GM21528 (cell line): ENCODE data around the gene NOL3.
"Not testable (repeated sequence)": the region's sequence is repeated elsewhere in the genome, so short reads cannot be mapped to it uniquely, and the experiment has no call there.

Experiments
- ATAC-seq: cut with Tn5 transposase; IDR thresholded peaks from one replicate; pipeline ENCODE4 v1.9.1; 2021; ENCODE audit warnings: mild to moderate bottlenecking, moderate library complexity; ENCODE audit not compliant: unreplicated experiment, low FRiP score

NOL3 gene

DNA sequence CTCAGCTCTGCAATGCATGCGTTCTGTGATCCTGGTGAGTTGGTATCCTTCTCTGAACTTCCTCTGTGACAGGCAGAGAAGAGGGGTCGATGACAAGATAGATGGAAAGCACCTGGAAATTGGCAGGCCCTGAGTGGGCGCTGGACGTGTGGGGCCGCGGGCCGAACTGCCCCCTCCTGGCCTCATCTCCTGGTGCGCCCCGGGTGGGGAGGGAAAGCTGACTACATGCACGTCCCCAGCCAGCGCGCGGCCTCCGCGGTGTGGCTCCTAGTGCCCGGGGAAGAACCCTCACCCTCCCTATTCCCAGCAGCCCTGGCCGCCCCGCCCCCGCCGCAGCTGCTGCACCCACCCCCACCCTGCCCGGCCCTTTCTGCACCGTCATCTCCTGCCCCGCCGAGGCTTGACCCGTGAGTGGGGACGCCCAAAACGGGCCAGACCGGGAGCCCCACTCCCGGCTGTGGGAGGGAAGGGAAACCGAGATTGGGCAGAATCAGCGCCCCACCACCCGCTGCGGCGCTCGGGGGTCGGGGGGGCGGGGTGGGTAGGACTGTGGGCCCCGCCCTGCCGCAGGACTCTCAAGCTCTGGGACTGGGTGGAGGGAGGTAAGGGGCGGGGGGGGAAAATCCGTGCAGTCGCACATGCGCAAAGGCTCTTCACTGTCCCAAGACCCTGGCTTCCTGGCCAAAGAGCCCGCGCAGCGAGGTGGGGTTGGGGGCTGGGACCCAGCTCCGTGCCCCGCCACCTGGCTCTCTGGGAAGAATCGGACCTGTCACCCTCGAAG, at the start of gene NOL3:
TSS of gene NOL3 (plus strand) at position 371 of the 781 bp plus-strand sequence.
- peak; percentile 39 for ATAC-seq

DNA sequence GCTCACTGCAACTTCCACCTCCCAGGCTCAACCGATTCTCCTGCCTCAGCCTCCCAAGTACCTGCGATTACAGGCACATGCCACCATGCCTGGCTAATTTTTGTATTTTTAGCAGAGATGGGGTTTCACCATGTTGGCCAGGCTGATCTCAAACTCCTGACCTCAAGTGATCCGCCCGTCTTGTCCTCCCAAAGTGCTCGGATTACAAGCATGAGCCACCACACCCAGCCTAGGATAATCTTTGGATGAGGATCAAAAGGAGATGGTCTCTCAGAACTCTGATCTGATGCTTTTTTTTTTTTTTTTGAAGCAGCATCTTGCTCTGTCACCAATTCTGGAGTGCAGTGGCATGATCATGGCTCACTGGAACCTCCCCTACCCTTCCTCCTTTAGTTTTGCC, 47.5 kb upstream of the NOL3 start:
- not testable (repeated sequence) for ATAC-seq

DNA sequence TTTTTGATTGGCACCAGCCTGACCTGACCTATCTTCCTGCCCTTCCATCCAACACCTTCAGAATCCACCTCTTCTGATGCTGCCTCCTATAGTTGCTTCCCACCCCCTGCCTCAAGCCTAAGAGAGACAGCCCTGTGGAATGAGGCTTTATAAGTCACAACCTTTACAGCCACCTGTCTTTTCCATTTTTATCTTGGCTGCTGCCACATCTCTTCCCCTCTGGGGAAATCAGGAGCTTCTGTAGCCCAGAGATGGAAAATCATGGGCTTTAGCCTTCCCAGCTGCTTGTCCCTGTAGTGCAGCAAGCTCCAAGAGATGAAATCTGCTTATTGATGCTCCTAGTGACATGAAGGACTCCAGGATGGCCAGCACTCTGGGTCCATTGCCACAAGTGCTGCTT, 41.9 kb upstream of the NOL3 start:
- ATAC-seq: no peak

DNA sequence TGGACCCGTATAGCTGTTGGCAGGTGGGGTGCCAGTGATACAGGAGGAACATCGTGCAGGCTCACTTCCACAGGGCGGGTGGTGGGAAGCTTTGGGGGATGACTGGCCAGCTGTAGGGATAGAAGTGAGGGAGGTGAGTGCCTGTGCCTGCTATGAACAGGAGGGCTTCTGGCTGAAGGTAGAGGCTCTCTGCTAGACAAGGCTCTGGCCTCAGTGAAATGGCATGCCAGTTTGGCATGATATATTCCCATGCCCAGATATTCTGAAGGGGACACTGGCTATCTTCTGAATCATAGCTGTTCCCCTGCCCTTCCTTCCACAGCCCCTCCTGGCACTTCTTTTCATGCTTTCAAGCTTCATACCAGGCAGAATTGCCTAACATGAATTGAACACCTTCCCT, 41.5 kb upstream of the NOL3 start:
- ATAC-seq: no peak

DNA sequence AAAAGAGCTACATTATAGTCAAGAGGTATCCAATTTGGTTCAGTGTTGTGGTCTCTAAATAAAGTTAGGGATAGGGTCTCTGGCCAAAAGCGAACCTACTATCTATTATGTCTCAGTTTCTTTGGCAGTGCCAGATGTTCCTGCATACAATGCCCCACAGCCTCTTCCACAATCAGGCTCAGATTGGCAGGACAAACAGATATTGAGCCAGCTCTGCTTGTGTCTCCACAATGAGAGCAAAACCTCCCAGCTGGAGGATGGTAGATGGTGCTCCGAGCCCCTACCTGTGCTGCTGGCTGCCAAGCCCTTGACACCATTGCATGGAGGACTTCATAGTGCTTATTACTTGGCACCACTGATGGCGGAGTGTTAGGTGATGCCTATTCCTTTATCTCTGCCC, 40.9 kb upstream of the NOL3 start:
- no peak for ATAC-seq

DNA sequence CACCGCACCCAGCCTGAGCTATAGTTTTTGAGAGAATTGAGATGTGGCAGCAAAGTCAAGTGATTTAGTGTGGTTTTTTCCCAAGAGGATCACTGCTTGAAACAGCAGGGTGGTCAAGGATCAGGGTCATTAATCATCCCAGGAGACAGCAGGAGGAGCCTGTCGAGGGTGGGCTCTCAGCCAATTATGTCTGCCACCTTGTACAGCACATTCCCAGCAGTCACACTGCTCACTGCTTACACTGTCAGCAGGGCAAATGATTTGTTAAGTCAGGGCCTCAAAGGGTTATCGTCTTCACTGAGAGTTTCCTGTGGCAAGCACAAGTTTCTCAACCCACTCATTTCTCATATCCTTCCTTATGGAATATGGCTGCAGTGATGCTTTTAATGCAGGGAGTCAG, 32.7 kb upstream of the NOL3 start:
- no peak for ATAC-seq

DNA sequence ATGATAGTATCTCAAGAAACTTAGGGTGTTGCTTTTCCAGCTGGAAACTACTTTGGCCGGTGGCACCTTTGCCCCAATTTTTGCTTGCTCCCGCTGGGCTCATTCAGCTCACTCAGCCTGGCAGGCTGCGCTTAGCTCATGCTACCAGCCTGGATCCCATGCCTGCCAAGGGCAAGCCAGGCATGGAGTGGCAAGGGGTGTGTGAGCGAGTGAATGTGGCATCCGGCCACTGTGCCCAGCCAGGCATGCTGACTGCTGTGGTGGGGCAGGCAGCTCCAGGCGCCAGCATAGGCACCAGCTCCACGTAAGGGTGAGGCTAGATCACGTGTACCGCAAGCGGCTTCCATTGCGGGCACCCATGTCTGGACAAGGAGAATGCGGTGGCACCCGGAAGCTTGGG, 28.9 kb upstream of the NOL3 start:
- no peak for ATAC-seq

DNA sequence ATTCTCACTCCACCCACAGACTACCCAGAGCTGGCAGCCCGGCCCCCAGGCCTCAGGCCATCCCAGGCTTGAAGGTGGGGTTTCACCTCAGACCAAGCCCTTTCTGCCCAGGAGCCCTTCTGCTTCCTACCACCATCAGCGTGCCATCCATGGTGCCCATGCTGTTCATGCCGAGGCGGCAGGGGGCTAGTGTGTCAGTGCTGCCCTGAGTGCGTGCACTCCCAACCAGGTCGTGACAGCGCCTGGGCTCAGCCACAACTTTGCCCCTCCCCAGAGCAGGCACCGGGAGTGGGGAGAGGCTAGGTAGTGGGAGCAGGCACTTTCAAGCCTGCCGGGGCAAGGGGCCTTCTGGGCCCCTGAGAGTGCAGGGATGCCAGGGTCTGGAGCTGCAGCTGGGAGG, 28.0 kb upstream of the NOL3 start:
- no peak for ATAC-seq

DNA sequence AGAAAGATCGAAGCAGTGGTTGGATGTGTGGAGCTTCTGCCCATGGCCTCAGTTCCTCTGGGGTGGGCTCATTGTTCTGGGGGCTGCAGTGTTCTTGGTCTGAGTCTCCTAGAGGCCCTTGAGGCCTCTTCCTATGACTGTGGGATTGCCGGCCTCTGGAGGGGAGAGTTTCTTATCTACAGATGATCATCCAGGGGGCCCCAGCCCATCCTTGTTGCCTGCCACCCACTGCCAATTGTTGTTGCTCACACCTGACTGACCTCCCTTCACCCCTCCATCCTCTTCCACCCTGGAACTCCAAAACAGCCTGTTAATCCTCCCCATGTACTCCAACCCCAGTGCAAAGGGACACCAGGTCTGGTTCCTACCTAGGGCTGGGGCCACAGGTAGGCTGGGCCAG, 25.4 kb upstream of the NOL3 start:
- no peak for ATAC-seq

DNA sequence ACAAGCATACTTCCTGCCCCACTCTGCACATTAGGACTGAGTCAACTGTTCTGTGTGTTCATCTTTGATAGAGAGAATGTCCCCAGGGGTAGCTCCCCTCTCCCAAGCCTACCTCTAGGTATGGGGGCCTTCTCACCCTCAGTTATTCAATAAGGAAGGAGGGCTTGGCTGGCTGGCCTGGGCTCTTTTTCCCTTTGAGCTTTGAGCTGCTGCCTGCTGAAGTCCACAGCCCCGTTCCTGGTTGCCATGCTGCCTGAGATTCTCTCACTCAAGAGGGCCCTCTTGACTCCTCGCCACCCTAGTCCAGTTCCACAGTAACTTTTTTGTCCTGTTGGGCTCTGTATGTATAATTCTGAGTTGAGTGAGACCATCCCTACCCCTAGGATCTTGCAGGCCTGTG, 24.6 kb upstream of the NOL3 start:
- ATAC-seq: no peak

DNA sequence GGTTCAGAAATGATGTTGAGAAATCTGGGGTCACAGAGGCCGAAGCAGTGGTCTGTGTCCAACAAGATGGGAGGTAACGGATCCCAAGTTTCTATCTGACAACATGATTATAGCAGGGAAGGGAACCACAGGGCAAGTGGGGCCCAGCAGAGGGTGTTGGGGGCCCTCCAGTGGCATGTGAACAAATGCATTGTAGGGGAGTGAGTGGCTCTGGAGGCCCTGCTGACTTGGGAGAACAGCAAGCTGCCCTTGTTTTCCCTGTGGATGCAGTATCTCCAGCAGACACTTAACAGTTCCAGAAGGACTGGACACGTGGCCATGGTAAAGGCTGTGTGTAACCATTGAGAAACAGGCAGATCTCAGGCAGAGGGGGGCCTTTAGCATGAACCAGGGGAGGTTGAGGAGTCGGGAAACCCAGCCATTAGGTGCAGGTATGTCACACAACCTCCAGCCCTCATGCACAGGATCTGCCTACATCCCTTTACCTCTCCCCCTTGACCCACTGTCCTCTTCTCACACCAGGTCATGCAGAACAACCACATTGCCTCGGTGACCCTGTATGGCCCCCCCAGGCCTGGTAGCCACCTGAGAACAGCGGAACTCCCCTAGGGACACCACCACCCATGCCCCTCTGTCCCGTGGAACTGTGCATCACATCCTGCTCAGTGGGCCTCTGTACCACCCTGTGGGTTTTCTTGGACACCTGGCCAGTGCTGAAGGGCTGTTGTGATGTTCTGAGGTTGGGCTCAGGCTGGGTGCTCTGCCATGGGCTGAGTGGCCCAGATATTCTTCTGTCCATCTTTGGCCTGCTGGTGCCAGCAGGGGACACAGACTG, 23.6 kb upstream of the NOL3 start:
- ATAC-seq: no peak

DNA sequence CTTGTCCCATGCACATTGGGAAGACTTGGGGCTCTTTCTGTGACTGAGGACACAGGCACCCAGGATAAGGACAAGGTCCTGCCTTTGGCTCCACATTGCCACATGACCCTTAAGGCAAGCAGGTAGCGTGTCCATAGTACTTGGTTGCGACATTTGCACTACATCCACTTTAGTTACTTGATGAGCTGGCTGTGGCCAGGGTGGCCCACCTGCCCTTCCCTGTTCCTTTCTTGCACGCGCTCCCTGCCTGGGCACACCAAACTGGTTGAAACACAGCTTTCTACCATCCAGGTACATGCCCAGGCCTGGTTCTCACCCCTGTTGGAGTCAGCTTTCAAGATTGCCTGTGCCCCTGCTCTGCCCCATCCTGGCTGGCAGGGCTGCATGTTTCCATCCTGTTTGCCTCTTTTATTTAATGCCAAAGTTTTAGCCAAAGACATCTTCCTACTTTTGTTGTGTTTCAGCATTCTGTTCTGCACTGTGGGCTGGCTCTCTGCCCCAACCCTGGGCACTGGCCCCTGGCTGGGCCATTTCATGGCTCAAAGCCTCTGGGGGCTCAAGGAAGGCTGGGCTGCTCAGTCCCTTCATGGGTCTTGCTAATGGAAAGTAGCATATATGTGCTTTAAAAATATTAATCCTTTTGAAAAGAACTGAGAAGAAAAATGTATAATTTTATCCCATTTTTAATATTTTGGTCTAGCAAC, 22.7 kb upstream of the NOL3 start:
- no peak for ATAC-seq

DNA sequence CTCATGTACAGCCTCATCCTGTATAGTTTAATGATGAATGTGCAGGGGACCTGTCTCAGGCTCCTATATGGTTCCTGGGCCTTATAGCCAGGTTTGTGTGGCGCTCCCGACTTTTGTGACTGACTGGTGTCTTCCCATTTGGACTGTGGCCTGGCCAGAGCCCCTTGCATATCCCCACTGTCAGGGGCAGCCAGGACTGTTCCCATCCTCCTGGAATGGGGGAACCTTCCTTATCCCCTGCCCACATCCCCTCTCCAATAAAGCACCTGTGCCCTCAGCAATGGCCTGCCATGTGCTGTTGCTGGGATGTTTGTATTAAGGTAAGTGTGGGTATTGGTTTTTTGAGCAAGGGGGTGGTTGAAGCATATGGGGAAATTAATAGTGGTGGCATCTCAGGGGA, 22.1 kb upstream of the NOL3 start:
- ATAC-seq: no peak

DNA sequence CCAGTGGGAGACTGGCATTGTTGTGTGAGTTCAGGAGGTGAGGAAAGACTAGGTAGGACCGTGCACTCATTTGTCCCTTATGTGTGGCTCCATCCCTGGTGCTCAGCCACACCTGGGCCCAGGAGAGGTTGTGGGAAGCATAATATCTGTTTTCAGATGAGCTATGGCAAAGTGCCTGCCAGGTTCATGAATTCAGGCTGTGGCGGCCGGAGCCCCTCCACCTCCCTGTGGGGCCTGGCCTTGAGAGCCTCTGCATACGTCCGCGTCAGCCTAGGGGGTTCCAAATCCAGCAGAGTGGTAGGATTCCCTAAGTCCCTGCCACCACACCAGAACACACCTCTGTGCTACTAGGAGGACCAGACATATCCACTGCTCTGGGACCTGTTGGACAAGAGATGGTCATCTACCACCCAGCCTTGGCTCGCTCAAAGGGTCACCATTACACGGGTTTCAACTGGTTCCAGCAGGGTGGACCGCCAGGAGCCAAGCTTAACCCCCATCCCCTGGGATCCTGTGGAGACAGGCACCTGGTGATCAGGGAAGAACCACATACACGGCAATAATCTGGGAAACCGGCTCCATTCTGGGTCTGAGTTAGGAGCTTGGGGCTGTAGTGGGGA, 21.6 kb upstream of the NOL3 start:
- ATAC-seq: no peak

DNA sequence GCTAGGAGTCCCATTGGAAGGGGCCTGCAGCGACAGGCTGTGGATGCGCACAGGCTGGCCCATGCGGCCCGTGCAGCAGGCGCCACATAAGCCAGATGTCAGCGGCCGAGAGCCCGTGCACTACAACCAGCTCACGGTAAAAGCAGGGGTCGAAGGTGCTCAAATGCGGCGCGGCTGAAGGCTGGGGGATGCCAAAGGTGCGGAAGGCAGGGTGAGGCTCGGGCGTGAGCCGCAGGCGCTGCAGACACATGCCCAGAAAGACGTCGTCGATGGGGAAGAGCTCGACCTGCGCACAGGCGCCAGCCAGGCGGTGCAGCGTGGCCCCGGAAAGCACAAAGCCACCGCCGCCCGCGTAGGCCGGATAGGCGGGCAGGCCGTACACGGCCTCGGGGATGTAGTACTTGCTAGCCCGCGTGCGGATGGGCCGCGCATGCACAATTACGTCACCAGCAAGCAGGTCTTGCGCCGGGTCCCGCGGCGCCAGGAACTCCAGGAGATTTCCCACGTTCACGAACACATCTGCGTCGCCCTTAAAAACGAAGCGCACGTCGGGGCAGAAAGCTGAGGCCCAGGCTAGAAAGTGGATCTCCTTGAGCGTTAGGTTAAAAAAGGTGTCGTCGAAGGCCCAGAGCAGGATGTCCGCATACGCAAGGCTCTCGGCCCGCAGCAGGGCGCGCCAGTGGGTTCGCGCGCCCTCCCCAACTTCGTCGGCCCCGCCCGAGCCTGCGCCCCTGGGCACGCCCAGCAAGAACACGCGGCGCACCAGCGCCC, 20.9 kb upstream of the NOL3 start:
- no peak for ATAC-seq

DNA sequence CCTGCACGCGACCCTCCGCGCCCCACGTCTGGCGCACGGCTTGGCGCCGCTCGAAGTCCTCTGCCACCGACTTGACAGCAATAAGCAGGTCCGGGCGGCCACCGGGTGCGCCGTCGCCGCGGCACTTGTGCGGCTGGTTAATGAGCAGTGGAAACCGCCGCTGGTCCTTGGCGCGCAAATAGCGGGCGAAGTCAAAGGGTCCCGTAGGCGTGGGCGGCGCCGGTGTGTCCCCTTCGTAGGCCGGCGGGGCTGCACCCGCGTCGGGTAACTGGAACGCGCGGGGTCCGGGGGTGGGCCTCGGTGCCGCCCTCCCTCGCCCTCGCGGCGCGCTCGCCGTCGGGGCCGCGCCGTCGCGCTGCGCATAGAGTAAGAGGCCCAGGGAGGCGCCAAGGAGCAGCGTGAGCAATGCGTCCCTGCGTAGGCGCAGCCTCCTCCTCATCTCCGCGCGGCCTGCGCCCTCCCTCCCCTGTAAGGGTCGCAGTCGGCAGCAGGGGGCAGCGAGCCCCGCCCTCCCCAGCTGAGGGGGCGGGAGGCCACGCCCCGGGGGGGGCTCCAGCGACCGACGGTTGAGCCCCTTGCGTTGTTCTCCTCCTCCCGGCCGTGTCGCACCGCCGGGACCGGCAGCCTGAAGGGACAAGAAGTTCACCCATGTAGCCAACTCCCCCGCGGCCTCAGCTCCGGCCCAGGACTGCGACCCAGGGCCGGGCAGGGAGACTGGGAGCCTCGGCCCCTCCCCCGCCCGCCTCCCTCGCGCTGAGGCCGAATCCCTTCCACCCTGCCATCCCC, 20.1 kb upstream of the NOL3 start:
- ATAC-seq: no peak

DNA sequence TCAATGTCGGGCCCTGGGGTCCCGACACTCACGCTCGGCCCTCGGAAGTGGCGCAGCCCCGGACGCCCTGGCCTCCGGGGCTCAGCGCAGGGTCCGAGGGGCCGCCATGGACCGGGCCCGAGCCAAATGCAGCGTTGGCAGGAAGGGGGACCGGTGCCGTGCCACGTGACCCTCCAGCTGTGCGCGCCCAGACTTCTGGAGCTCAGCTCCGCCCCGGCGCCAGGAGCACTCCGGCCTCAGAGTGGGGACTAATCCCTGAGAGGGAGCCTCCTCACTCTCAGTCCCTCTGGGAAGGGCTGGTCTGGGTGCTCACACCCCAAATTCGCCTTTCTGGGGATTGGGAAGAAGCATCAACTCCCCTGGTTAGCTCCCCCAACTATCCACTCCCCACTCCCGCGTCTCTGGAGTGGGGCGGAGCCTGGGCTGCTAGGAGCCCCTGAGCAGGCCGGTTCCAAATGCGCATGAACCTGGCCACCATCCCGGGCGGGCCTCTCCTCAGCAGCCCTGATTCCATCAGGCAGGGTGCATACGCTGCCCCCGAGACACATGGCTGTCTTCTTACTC, 19.4 kb upstream of the NOL3 start, which contains the start of gene B3GNT9:
TSS of gene B3GNT9 (minus strand) at position 166 of the 564 bp plus-strand sequence. CDS start 513 bp downstream, outside the sequence.
- no peak for ATAC-seq

DNA sequence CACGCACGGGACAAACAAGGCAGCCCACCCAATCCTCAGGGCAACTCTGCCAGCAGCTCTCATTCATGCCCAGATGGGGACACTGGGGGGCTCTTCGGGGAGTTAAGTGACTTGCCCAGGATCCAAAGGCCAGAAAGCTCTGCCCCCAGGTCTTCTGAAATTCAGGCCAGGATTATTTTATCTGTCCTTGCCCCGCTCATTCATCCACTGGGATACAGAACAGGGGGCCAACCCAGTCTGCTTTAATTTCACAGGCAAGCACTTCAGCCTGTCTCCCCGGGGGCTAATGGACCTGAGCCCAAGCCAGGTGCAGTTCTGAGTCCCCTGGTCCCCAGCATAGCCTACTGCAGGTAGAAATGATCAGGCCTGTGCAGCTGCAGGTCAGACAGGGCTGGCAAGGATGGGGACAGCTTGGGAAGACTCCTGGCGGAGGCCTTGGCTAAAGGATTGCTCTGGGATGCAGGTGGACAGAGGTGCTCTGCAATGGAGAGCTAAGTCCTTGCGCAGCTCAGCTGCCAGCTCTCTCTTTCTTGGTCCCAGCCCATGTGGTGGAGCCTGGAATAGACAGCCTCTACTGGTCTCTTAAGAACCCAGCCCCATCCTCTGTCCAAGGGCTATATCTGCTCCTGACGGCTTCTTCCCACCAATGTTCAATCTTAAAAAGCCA, 18.8 kb upstream of the NOL3 start:
- no peak for ATAC-seq
